NCI-H146 treated with DMSO at 0.1 percent for 48 hours (cell line): ENCODE results near the gene CSMD2.

ENCODE experiments used
- DNase-seq: peaks from one replicate; lab custom pipeline; 2025; ENCODE audit not compliant: unreplicated experiment; lab: John Stamatoyannopoulos, UW

CSMD2 gene

GRCh38 chr1:33823830-33824229 is 341.2 kb downstream of the CSMD2 start:
- no peak for DNase-seq

GRCh38 chr1:33823401-33823800 is 341.6 kb downstream of the CSMD2 start:
- no peak for DNase-seq

GRCh38 chr1:33822396-33822795 is 342.6 kb downstream of the CSMD2 start:
- no peak for DNase-seq

GRCh38 chr1:33821291-33821690 is 343.7 kb downstream of the CSMD2 start:
- DNase-seq, result no peak

GRCh38 chr1:33820804-33821203 is 344.2 kb downstream of the CSMD2 start:
- no peak for DNase-seq

GRCh38 chr1:33819913-33820311 is 345.1 kb downstream of the CSMD2 start:
- DNase-seq, result no peak

- DNase-seq, result no peak
These were observed 345.6 kb downstream of the CSMD2 start for GRCh38 chr1:33819290-33819912.

GRCh38 chr1:33818071-33818470 is 347.0 kb downstream of the CSMD2 start:
- DNase-seq, result no peak

- DNase-seq, result no peak
These were observed 350.0 kb downstream of the CSMD2 start for GRCh38 chr1:33815061-33815460.

- no peak for DNase-seq
These were observed 350.9 kb downstream of the CSMD2 start for GRCh38 chr1:33814166-33814565.

GRCh38 chr1:33810571-33810970 is 354.5 kb downstream of the CSMD2 start:
- no peak for DNase-seq

GRCh38 chr1:33805988-33806387 is 359.0 kb downstream of the CSMD2 start:
- DNase-seq, result no peak

GRCh38 chr1:33802268-33802667 is 362.8 kb downstream of the CSMD2 start:
- no peak for DNase-seq

GRCh38 chr1:33797849-33798248 is 367.2 kb downstream of the CSMD2 start:
- no peak for DNase-seq

GRCh38 chr1:33792651-33793050 is 372.4 kb downstream of the CSMD2 start:
- no peak for DNase-seq

GRCh38 chr1:33792216-33792615 is 372.8 kb downstream of the CSMD2 start:
- DNase-seq, result no peak

- DNase-seq, result no peak
These were observed 373.8 kb downstream of the CSMD2 start for GRCh38 chr1:33791251-33791650.

- no peak for DNase-seq
These were observed 374.5 kb downstream of the CSMD2 start for GRCh38 chr1:33790577-33790976.

- no peak for DNase-seq
These were observed 380.2 kb downstream of the CSMD2 start for GRCh38 chr1:33784876-33785275.

- DNase-seq, result no peak
These were observed 382.3 kb downstream of the CSMD2 start for GRCh38 chr1:33782776-33783175.

GRCh38 chr1:33781652-33782051 is 383.4 kb downstream of the CSMD2 start:
- DNase-seq, result no peak

GRCh38 chr1:33777337-33777736 is 387.7 kb downstream of the CSMD2 start:
- DNase-seq, result no peak

GRCh38 chr1:33768821-33769220 is 396.2 kb downstream of the CSMD2 start:
- no peak for DNase-seq
